Dermis lymphatic vessel endothelial cell (primary cell): ENCODE data around the gene PTRH1. TPM values are rescaled to one million over a fixed set of nuclear protein-coding genes. Genes with fewer than 3 reads are reported as not detected.

Source experiments
- total RNA-seq: library from RNA; depleted of rRNA; stranded (reverse); fragments of >200 nt; gene quantifications from 2 replicates; pipeline ENCODE4 v1.2.1, GENCODE V29; 2014

PTRH1 gene
- 15.6 and 20.7 TPM in 2 replicates for total RNA-seq

GRCh38 chr9:127715470-127716337 is at the start of gene PTRH1, which contains the start of gene TTC16:
Gene PTRH1, minus strand, starts transcription at chr9:127715663. Its CDS starts 24 bp downstream, at chr9:127715639.
Gene TTC16, plus strand, starts transcription at chr9:127716079. Its CDS starts 67 bp downstream, at chr9:127716146.

GRCh38 chr9:127734747-127735529 is 19.5 kb upstream of the PTRH1 start, which contains the start of gene TOR2A:
Gene TOR2A, minus strand, starts transcription at chr9:127735294. Its CDS starts 24 bp downstream, at chr9:127735270.

GRCh38 chr9:127706836-127707241 is 8.6 kb downstream of the PTRH1 start, which contains the start of gene CFAP157:
Gene CFAP157, plus strand, starts transcription at chr9:127706988. Its CDS starts 44 bp downstream, at chr9:127707032.

Other genes with a start within 250 kb of the PTRH1 start
- 9.4 and 13.0 TPM in 2 replicates for gene STXBP1, start 103.4 kb downstream of the PTRH1 start, total RNA-seq
- gene CFAP157, start 8.7 kb downstream of the PTRH1 start, total RNA-seq = 0.09 TPM in 1 of 2 replicates, not detected in the other
- gene TTC16, start 416 bp upstream of the PTRH1 start, total RNA-seq = not detected in 2 replicates
- gene TOR2A, start 19.6 kb upstream of the PTRH1 start, total RNA-seq = 4.9 and 5.5 TPM in 2 replicates
- gene SH2D3C, start 63.0 kb upstream of the PTRH1 start, total RNA-seq = 51.5 and 72.8 TPM in 2 replicates
- gene CDK9, start 70.4 kb upstream of the PTRH1 start, total RNA-seq = 81.1 and 86.7 TPM in 2 replicates
- gene FPGS, start 87.2 kb upstream of the PTRH1 start, total RNA-seq = 43.0 and 50.4 TPM in 2 replicates
- 24.6 and 29.1 TPM in 2 replicates for gene ENG, start 139.0 kb upstream of the PTRH1 start, total RNA-seq
- 17.0 and 17.6 TPM in 2 replicates for gene AK1, start 162.0 kb upstream of the PTRH1 start, total RNA-seq
- gene ST6GALNAC6, start 183.9 kb upstream of the PTRH1 start, total RNA-seq = 36.9 and 41.7 TPM in 2 replicates
- gene ST6GALNAC4, start 201.4 kb upstream of the PTRH1 start, total RNA-seq = 25.5 and 29.6 TPM in 2 replicates
- gene PIP5KL1, start 215.1 kb upstream of the PTRH1 start, total RNA-seq = 0.87 and 1.7 TPM in 2 replicates
- gene DPM2, start 222.2 kb upstream of the PTRH1 start, total RNA-seq = 10.7 and 14.7 TPM in 2 replicates